CD4-positive, alpha-beta T cell treated with Interferon gamma for 1 hour (primary cell): ENCODE data around the gene AREG.

Experiments
- DNase-seq: peaks from one replicate; pipeline ENCODE4 v3.0.0-alpha.2; 2020

AREG gene

DNA sequence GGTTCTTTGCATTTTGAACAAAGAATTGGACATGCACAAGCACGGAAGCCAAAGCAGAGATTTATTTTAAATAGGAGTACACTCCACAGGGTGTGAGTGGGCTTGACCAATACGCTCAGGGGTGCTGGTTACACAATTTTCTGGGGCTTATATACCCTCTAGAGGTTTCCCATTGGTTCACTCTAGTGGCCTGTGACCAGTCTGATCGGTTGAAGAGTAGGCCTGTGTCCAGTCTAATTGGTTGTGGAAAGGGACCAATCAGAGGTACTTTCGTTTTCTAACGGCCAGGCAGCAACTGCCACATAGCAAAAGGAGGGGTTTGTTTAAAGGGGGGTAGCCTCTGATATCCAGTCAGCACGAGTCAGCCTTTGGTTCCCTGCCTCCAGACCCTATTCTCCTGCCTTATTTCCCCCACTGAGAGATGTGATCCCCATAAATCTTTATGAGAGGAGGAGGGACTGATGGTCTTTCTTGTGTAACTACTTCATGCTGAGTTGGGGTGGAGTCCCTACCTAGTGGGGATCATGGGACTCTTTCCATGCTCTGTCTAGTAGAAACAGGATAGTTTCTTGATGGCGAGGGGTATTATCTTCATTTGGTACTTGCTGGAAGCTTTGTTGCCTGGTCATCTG is 11.3 kb upstream of the AREG start:
- no peak for DNase-seq

DNA sequence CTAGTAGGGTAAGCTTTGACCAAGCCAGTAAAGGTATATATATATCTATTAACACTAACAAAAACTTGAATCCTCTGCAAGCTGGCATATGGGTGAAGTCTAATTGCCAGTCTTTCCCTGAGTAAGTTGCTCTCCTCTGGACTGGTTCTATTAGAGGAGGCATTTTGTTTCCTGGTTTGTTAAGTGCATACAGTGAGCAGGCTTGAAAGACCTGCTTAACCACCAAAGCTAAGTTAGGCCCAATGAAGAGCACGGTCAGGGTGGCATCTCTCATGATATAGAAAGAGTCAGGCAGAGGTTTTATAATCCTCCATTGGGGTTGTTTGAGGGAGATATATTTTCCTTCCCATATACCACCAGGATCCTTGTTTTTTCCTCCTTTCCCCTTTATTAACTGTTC is 9.6 kb upstream of the AREG start:
- no peak for DNase-seq

DNA sequence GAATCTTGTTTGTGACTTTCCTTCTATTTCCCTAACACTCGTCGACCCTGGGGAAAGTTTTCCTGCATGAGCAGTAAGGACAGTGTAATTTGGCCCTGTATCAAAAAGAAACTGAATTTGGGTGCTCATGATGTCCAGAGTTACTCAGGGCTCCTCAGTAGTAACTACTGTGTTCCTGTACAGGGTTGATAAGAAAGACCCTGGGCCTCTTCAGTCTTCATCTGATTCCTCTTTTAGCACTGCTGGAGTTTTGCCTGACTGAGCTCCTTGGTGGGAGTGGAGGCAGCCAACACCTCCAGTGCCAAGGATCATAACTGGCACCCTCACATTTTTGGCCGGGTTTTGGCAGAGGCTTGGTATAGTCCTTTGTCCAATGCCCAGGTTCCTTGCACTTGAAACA is 7.1 kb upstream of the AREG start:
- DNase-seq, result no peak

DNA sequence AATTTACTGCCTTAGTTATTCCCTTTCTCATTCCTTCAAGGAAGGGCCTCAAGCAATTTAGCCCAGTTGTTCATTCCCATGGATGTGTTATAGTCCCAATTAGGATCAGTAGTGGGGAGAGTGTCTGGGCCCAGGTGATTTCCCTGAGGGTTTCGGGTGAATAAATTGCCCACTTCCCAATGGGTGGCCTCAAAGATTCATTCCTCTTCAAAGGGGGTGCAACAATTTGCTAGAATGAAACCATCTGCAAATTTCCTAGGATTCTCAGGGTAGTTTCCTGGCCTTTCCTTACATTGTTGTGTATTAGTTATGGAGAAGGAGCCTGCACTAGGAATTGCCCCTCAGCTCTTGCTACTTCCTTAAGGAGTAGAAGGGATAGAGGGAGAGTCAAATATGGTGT is 6.3 kb upstream of the AREG start:
- no peak for DNase-seq

DNA sequence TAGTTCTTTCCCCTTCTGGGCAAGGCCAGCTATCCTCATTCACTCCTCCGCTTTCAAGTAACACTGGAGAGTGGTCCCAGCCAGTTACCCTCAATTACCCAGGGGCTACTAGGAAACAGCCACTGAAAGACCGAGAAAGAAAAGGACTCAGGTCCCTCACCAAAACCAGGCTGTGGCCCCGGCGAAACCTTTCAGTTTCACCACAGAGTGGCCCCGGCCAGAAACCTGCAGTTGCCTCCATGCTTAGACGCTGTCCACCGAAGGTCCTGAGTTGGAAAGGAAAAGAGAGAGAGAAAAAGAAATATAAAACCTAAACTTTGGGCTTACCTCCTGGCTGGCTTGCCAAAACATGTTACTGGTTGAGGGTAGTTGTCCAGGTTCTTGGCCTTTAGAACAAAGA is 5.0 kb upstream of the AREG start:
- no peak for DNase-seq

DNA sequence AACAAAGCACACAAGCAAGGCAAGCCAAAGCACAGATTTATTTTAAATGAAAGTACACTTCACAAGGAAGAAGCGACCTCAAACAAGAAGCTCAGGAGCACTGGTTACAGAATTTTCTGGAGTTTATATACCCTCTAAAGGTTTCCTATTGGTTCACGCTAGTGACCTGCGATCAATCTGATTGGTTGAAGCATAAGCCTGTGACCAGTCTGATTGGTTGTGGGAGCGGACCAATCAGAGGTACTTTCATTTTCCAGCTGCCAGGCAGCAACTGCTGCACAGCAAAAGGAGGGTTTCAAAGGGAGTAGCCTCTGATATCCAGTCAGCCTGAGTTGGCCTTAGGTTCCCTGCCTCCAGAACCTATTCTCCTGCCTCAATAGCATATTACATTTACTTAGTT is 4.6 kb upstream of the AREG start:
- DNase-seq, result no peak

DNA sequence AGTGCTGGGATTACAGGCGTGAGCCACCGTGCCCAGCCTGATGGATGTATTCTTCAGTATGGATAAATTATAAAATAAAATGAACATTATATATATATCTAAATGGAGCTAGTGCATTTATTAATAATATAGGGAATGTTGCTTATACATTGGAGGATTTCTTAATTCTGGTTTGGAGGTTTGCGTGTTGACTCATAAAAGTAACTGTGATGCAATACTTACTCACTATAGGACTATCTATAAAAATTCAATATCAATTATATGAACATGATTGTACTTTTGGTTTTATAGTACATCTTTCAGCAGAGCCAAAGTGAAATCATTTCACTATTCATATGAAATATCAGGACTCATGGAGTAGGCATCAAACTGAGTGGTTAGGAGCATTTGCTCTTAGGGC is 3.2 kb upstream of the AREG start:
- DNase-seq, result no peak

DNA sequence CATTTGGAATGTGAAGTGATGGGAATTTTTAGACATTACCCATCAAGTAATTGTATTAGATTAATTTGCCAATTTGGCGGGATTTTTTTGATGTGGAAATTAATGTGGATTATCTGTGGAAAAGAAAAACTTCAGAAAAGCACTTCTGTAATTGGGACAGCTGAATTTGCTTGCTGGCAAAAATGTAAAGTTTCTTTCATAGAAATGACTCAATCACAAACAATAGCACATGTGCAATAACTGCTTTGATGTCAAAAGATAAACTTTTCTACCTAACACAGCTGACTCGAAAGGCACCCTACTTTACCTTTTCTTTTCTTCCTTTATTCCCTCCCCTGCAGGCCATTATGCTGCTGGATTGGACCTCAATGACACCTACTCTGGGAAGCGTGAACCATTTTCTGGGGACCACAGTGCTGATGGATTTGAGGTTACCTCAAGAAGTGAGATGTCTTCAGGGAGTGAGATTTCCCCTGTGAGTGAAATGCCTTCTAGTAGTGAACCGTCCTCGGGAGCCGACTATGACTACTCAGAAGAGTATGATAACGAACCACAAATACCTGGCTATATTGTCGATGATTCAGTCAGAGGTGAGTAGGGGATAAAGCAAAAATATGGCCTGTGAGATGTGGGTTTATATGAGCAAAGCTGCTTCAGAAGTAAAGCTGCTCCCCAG is 1.4 kb downstream of the AREG start:
- no peak for DNase-seq

DNA sequence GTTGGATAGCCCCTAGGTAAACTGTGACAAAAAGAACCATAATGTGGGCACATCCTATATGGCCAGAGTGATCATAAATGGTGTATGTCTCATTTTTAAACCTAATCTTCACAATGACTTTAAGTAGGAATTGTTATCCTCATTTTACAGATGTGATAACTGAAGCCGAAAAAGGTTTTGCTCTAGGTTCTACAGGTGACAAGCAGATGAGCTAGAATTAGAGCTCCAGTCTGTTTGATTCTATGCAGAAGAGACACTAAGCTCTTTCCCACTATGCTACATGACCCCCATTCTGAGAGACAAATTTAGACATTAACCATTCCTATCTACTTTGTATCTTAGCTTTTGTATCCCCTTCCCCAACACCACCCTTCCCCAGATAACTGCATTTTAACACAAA is 2.0 kb downstream of the AREG start:
- no peak for DNase-seq

DNA sequence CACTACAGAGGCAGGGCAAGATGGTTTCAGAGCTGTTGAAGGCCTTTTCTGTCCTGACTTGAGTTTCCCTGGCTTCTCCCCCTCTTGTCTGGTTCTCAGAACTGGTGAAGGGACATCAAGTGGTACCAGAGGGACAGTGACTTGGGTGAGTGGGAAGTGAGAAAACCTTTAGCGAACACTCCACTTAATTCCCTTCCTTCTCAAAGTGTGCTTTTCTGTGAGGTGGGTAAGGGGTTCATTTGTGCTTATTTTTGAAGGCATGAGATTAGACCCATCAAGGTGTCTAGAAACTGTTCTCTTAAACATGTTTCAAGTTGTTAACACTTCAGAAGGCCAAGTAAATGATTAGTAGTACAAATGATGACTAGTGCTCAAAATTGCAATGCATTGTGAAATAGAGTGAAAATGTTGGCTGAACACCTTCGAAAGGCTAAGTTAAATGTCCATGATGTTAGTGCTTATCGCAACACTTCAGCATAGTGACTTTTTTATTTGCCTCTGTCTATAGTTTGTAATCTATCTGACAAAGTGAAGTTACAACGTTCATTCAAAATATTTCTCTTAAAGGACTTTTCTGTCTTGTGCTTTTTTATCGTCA is 2.8 kb downstream of the AREG start:
- no peak for DNase-seq

DNA sequence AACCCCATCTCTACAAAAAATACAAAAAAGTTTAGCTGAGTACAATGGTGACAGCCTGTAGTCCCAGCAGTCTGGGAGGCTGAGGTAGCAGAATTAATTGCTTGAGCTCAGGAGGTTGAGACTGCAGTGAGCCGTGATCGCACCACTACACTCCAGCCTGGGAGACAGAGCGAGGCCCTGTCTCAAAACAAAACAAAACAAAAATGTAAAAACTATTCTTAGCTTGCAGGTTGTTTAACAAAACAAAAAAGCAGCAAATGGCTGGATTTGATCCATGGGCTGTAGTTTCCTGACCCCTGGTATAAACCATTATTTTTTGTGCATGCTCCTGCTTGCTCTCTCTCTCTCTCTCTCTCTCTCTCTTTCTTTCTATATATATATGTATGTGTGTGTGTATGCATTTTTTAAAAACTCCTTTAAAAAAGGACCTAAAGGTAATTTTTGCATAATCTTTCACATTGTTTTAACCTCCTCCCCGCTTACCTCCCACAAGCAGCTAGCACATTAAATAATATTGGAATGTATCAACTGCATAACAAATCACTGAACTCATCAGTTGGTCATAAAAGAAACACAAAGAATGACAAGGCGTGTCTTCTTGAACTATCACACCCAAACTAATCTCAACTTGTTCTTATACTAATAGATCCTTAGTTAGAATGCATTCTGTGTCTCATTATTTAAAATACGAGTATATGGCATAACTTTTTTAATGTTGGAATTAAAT is 4.8 kb downstream of the AREG start:
- DNase-seq, result no peak

DNA sequence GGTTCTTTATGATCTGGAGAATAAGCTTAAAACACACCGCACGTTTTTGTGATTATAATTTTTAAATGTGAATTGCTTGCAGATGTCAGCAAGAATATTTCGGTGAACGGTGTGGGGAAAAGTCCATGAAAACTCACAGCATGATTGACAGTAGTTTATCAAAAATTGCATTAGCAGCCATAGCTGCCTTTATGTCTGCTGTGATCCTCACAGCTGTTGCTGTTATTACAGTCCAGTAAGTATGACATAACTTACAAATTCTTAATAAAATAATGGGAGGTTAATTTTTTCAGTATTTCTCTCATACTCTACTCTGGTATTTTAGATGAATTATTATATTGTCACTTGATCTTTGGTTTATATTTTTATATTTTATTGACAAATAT is 5.4 kb downstream of the AREG start:
- no peak for DNase-seq

DNA sequence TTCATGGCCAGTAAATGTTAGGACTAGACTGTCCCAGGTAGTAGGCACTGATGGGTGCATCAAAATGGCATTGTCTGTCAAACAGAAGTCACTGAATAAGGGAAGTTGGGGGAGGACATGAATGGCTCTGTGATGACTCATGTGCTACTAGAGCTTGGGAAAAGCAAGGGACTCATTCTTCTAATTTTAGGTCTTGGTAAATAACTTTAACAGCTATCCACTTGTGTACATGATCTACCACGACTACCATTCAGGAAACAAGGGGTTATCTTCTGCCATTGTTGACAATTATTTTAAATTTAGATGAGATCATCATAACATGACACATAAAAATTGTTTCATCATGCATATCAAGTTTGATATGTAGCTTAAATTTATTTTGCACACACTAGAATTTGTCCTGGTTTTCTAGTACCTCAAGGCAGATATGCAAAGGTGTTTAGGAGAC is 6.3 kb downstream of the AREG start:
- DNase-seq, result no peak

DNA sequence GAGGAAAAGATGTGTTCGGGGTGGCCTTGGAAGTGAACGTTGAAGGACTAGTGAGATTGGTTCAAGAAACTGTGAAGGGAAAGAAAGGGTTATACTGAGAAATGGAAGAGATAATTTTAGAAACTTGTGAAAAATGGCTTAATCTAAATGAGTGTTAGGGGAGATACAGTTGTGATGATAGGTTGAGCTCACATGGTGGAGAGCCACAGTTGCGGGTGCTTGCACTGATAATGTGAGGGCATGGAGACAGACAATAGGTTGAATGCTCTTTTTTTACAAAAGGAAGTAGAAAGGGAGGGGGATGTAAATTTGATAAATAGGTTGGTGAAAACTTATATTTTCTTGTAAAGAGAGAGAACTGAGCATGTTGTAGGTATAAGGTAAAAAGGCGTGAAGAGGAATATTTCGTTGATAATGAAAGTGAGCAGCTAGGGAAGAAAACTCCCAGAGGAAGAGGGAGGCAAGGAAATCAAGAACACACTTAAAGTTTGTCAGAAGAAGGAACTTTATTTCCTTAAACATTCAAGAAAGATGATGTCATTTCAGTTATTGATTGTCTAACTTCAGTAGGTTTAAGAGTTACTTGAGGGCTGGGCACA is 8.2 kb downstream of the AREG start:
- no peak for DNase-seq

DNA sequence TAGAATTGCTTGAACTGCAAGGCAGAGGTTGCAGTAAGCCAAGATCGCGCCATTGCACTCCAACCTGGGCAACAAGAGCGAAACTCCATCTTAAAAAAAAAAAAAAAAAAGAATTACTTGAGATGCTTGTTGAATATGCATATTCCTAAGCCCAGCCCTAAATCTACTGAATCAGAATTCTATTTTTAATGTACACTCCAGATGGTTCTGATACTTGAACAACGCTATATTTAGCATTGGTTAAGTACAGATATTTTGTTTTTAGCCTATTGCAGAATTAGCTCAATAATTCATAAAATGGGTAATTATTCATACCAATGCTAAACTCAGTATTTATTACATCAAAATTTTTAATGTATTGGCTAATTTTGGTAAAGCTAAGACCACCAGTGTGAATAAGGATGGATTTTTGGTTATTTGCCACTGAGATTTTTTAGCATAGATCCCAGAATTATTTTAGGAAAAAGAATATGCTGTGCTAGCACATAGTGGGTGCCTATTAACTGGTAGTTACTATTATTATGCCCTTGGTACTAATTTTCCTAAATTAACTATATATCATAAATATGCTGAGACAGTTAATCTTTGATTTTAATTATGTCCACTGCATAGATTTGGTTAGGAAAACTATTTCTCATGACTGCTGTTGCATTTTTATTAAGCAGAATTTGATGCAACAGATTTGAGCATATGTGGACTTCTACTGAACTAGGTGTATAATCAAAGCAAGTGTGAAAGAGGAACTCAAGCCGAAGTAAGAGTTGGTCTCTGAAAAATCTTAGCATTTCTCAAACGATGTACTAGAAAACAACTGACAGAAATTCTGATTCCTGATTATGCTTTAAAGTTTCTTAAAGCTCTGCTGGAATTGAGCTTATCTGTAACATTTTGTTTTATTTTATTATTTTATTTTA is 9.2 kb downstream of the AREG start:
- DNase-seq, result no peak

DNA sequence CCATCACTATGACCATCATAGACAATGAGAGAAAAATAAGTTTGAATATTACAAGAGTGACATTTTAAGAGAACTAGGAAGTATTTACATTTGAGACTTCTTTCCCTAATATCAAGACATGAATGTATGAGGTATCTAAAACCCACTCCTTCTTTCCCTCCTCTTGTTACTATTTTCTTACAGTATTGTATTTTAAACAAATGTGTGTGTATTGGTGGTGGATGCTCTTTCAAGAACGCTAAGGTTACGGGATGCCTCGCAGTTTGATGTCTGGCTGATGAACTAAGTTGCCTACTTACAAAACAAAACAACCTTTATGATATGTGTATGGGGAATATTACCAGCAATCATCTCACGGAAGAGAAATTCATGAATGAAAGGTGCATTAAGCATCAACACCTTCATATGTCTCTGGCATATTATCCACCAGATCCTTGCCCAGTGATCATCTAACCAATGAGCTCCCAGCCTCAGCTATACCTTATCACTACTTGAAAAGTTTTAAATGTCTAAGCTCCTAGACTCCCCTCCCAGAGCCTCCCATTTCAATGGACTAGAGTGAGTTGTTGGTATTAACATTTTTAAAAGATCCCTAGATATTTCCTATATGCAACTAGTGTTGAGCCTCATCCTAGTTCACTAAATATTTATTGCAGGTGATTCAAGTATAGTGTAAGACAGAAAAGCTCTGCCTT is 10.6 kb downstream of the AREG start:
- no peak for DNase-seq

DNA sequence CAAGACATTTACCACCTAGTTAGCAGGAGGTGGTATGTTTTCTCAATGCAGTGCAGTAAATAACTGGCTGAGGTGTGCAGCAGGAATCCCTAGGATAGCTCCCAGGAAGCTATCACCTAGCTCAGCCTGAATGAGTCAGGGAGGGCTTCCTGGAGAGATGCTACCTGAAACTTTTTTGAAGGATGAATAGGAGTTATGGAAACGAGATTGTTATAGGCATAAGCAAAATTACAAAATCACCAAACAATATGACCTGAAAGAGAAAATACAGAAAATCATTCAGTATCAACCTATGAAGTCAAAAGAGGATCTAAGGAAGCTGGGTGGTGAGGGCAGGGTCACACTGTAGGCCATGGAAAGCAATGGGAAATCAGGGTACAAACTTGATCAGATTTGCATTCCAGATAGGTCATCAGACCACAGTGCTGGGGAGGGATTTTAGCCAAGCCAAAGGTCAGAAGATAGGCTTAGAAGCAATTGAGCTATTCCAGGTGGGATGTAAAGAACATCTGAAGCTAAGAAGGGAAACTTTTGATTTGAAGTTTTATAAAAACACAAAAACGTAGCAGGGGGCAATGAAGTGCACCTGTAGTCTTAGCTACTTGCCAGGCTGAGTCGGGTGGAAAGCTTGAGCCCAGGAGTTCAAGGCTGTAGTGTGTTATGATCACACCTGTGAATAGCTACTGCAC is 11.3 kb downstream of the AREG start:
- no peak for DNase-seq

DNA sequence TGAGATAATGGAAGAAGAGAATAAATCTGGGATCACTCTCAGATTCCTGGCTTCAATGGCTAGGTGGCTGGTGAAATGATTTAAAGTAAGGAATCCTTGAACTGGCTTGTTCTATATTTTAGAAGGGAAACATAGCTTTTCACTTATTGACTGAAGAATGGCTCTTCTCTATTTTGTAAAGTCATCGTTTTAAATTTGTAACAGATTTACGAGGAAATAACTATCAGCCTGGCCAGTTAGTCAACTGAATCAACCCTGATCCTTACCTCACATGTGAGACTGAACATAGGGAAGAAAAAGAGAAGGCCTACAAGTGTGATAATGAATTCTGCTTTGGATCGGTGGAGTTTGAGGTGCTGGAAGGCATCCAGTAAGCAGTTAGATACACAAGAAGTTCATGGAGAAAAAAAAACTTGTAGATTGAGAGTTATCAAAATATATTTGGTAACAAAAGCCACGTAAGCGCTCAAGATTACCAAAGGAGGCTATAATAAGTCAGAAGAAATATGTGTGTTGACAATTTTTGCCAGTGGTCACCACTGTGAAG is 12.0 kb downstream of the AREG start:
- no peak for DNase-seq

DNA sequence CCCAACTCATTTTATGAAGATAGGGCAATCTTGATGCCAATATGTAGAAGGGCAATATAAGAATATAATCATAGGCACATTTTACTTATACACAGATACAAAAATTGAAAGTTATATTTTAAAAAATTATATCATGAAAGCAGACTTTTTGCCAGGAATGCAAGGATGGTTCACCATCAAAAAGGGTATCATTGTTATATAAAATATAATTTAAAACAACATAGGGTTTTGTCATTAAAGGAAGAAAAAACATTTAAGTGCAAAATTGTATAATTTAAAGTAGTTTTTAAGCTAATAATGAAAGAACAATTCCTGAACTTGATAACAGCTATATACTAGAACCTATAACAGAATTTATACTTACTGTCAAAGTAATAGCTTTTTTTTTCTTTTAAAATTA is 15.9 kb downstream of the AREG start:
- no peak for DNase-seq

DNA sequence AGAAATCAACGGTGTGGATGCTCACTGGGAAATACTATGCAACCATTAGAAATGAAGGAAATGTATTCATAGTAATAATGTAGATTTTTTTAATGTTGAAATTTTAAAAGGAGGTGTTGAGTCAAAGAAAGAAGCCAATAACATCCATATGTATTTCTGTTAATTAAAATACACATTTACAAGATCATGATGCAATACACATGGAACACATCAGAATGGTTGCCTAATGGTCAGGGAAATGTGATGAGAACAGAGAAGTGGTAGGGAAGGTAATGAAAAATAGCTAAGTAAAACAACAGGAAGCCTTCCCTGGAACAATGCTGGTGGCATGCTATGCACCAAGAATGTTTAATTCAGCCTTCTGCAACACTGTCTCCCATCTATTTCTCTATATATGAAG is 18.2 kb downstream of the AREG start:
- DNase-seq, result no peak

DNA sequence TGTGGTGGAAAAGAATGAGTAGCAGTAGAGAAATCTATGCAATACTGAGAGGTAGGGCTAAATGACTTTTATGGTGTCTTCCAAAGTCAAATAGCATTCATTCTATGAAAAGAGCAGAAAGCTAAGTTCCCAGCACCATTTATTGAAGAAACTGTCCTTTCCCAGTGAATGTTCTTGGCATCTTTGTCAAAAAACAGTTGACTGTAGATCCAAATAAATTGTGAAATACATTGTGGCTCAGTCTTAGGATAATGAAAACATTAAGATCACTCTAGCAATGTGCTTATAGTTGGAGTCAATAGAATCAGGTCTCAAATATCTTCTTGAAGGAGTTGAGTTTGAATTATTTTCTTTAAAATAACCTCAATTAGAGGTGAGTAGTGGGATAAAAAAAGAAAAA is 19.4 kb downstream of the AREG start:
- DNase-seq, result no peak
